HepG2 (cell line): Measurements from ENCODE around the gene DNAJC5. TPM values are rescaled to one million over a fixed set of nuclear protein-coding genes. Genes with fewer than 3 reads are reported as not detected.
A peak's percentile ranks its signal among the peaks of the same experiment; 100 is the strongest.

Experiments
- BRF2 ChIP-seq: sonication (generic); formaldehyde crosslinking; IDR thresholded peaks from 2 replicates; pipeline ENCODE4 v1.8.1; 2022; ENCODE audit warnings: mild to moderate bottlenecking, missing genetic modification reagents
- FOXP1 ChIP-seq, 2 experiments: fragments of 450-650 bp in 1 of 2; IDR thresholded peaks; 2 replicates each; pipeline ENCODE4 v1.6.1; 2017 to 2018; ENCODE audit warnings: antibody characterized with exemption in 1 of 2
- HNF4A ChIP-seq: sonication (generic); formaldehyde crosslinking; IDR thresholded peaks from 2 replicates; pipeline ENCODE4 v1.4.0; 2020; ENCODE audit warnings: missing genetic modification reagents
- JUND ChIP-seq: sonication (generic); formaldehyde crosslinking; IDR thresholded peaks from 2 replicates; pipeline ENCODE4 v1.8.0; 2022; ENCODE audit warnings: mild to moderate bottlenecking, missing genetic modification reagents
- MYC ChIP-seq: sonication (generic); formaldehyde crosslinking; IDR thresholded peaks from 2 replicates; pipeline ENCODE4 v1.9.0; 2021; ENCODE audit warnings: missing genetic modification reagents, borderline replicate concordance
- PLRG1 ChIP-seq: fragments of 450-650 bp; conservative IDR thresholded peaks from 2 replicates; pipeline ENCODE4 v1.6.1; 2016
- RFX3 ChIP-seq: IDR thresholded peaks from 2 replicates; pipeline ENCODE4 v1.6.1; 2016; ENCODE audit warnings: missing biosample characterization, missing genetic modification reagents
- SMAD1 ChIP-seq: sonication (generic); formaldehyde crosslinking; IDR thresholded peaks from 2 replicates; pipeline ENCODE4 v1.4.0; 2020; ENCODE audit warnings: missing genetic modification reagents, low read depth, mild to moderate bottlenecking, borderline replicate concordance
- SSRP1 ChIP-seq: IDR thresholded peaks from 2 replicates; pipeline ENCODE4 v1.6.1; 2016; ENCODE audit warnings: control low read depth
- SUZ12 ChIP-seq: fragments of 150-350 bp; IDR thresholded peaks from 2 replicates; pipeline ENCODE4 v1.6.1; 2014; ENCODE audit warnings: low read depth, low read length
- TSC22D2 ChIP-seq: sonication (generic); formaldehyde crosslinking; IDR thresholded peaks from 2 replicates; pipeline ENCODE4 v1.5.1; 2020; ENCODE audit warnings: missing genetic modification reagents, mild to moderate bottlenecking, borderline replicate concordance
- WIZ ChIP-seq: sonication (generic); formaldehyde crosslinking; IDR thresholded peaks from 2 replicates; pipeline ENCODE4 v1.5.1; 2020; ENCODE audit warnings: mild to moderate bottlenecking, missing genetic modification reagents
- ZBTB10 ChIP-seq: sonication (generic); formaldehyde crosslinking; IDR thresholded peaks from 2 replicates; pipeline ENCODE4 v1.4.0; 2020; ENCODE audit warnings: missing genetic modification reagents, borderline replicate concordance
- ZNF136 ChIP-seq: sonication (generic); formaldehyde crosslinking; IDR thresholded peaks from 2 replicates; pipeline ENCODE4 v1.8.1; 2022; ENCODE audit warnings: low read depth, mild to moderate bottlenecking, moderate library complexity, missing genetic modification reagents
- ZNF263 ChIP-seq: sonication (generic); formaldehyde crosslinking; IDR thresholded peaks from 2 replicates; pipeline ENCODE4 v1.4.0; 2020; ENCODE audit warnings: missing genetic modification reagents
- ZNF274 ChIP-seq: sonication (generic); formaldehyde crosslinking; IDR thresholded peaks from 2 replicates; pipeline ENCODE4 v1.5.1; 2020; ENCODE audit warnings: mild to moderate bottlenecking, missing genetic modification reagents
- ZNF687 ChIP-seq: sonication (generic); formaldehyde crosslinking; IDR thresholded peaks from 2 replicates; pipeline ENCODE4 v1.5.1; 2020; ENCODE audit warnings: mild to moderate bottlenecking, missing genetic modification reagents, moderate library complexity
- ZNF800 ChIP-seq: sonication (generic); formaldehyde crosslinking; IDR thresholded peaks from 2 replicates; pipeline ENCODE4 v1.4.0; 2020; ENCODE audit warnings: missing genetic modification reagents
- polyA plus RNA-seq, 8 experiments: library from polyadenylated mRNA; depleted of rRNA in 3 of 8; stranded (reverse) in 7 of 8; unstranded in 1 of 8; fragments of >200 nt; fragmentation: Illumina TruSeq in 4 of 8; extraction: Trizol in 4 of 8; gene quantifications; 2 replicates each; pipeline versions ENCODE4 v1.2.1 to v1.2.3, GENCODE V29; 2011 to 2016; ENCODE audit warnings: low read depth in 4 of 8, missing spikeins in 1 of 8, mixed read lengths in 1 of 8; ENCODE audit not compliant: insufficient read depth in 1 of 8
- total RNA-seq, 5 experiments: library from RNA; depleted of rRNA; stranded (reverse); fragments of >200 nt; fragmentation: Illumina TruSeq; extraction: Trizol; gene quantifications; 2 replicates each; pipeline ENCODE4 v1.2.3, GENCODE V29; 2016; ENCODE audit warnings: low read depth in 1 of 5
- TF ChIP-seq, protein P1 (sequence below): sonication (generic); formaldehyde crosslinking; IDR thresholded peaks from 2 replicates; pipeline ENCODE4 v1.5.0; 2020; ENCODE audit warnings: missing genetic modification reagents, mild to moderate bottlenecking, borderline replicate concordance

DNAJC5 gene
- total and polyA plus RNA-seq, 2 of the 13 experiments (the other 11 are each of a cell fraction or from before 2014, with no cell fraction given): 42.8 to 64.5 TPM

DNA sequence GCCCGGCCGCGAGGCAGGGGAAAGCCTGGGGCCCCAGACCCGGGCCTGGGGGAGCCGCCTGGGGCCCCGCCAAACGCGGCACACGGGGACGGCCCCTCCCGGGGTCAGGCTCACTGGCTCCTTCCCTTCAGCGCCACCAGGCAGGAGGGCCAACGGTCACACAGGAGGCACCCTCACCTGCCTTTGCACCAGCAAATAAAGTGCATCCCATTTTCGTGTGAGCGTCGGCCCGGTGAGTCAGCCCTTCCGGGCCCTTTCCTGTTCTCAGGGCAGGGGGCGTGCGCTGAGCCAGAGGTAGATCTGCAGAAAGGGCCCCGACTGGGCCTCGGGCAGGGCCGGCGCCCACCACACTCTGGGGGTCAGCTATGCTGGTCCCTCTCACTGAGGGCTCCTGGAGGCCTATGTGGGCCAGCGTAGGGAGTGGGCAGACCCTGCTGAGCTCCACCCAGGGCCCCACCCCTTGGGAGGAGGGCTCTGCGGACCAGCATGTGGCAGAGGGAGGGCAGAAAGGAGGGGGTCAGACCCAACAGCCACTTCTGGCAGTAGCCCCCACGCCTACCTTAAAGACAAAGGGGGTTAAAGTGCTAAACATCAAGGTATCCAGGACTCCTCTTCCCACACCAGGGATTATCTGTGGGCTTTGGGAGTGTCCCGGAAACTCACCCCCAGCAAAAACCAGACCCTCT, 62.2 kb downstream of the DNAJC5 start (continued):
- peak; percentile 77; the same call in 1 of the 2 replicates for TF ChIP-seq ZNF687 (CRISPR knock-in tag)
- TF ChIP-seq SSRP1: peak; percentile 63; the same call in 1 of the 2 replicates
- 0 out of 2 replicates have a peak, but pooled peaks have one; percentile 48 for TF ChIP-seq JUND
- peak; percentile 80; the same call in 1 of the 2 replicates for TF ChIP-seq ZNF800 (CRISPR knock-in tag)
- no peak for TF ChIP-seq ZBTB10
- TF ChIP-seq ZNF274: peak; percentile 92
- no peak for TF ChIP-seq PLRG1
- TF ChIP-seq BRF2: no peak
- peak; percentile 56; the same call in 1 of the 2 replicates for TF ChIP-seq SMAD1
- TF ChIP-seq, protein P1, sequence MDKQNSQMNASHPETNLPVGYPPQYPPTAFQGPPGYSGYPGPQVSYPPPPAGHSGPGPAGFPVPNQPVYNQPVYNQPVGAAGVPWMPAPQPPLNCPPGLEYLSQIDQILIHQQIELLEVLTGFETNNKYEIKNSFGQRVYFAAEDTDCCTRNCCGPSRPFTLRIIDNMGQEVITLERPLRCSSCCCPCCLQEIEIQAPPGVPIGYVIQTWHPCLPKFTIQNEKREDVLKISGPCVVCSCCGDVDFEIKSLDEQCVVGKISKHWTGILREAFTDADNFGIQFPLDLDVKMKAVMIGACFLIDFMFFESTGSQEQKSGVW (CRISPR knock-in tag): no peak
- TF ChIP-seq HNF4A (CRISPR knock-in tag): no peak
- TF ChIP-seq FOXP1 (IDR thresholded peaks at IDR 0.05): no peak
- no peak for TF ChIP-seq FOXP1 (CRISPR knock-in tag; IDR thresholded peaks at IDR 0.05)
- no peak; the same call in none of the 2 replicates for TF ChIP-seq ZNF263 (CRISPR knock-in tag)
- peak; percentile 95; the same call in 1 of the 2 replicates for TF ChIP-seq TSC22D2 (CRISPR knock-in tag)
- no peak for TF ChIP-seq SUZ12
- peak; percentile 84 for TF ChIP-seq MYC (CRISPR knock-in tag)
- no peak for TF ChIP-seq WIZ
- no peak for TF ChIP-seq ZNF136 (CRISPR knock-in tag)
- TF ChIP-seq RFX3: 0 out of 2 replicates have a peak, but pooled peaks have one; percentile 22
